IMR-90 (cell line): ENCODE measurements around the gene BTN3A1. TPM values are rescaled to one million over a fixed set of nuclear protein-coding genes. Genes with fewer than 3 reads are reported as not detected.

Experiments
- ATAC-seq: fragments of 200-7000 bp; cut with Tn5 transposase; 2 replicates; pipeline ENCODE4 v1.9.1; 2020; ENCODE audit warnings: low read depth, mild to moderate bottlenecking, moderate library complexity
- BruUV-seq: library from RNA; stranded (reverse); fragments of 400-500 nt; replicated peaks from 2 replicates; lab custom pipeline; 2021; lab: Mats Ljungman, UMichigan
- CTCF ChIA-PET: fragments of 300-600 bp; formaldehyde crosslinking; extraction: SDS; loops from one replicate; lab custom pipeline; 2021; ENCODE audit warnings: antibody characterized with exemption; lab: Yijun Ruan, JAX
- POLR2A ChIA-PET: fragments of 300-600 bp; sonication (Branson Sonifier 250); formaldehyde crosslinking; loops from one replicate; lab custom pipeline; 2022; ENCODE audit warnings: antibody characterized with exemption; ENCODE audit not compliant: unreplicated experiment; lab: Charles Lee
- DNase-seq: peaks from one replicate; pipeline ENCODE4 v3.0.0; 2013
- H2AFZ ChIP-seq: replicated peaks from 2 replicates; pipeline ENCODE3; 2013; ENCODE audit warnings: low read length, mild to moderate bottlenecking; ENCODE audit not compliant: poor library complexity
- H2AK5ac ChIP-seq: 2 replicates; pipeline ENCODE4 v1.6.1; 2013; ENCODE audit warnings: low read depth, low read length, inconsistent platforms
- H2AK9ac ChIP-seq: replicated peaks from 2 replicates; pipeline ENCODE3; 2013; ENCODE audit warnings: mild to moderate bottlenecking, low read depth, low read length, moderate library complexity; ENCODE audit not compliant: poor library complexity
- H2BK120ac ChIP-seq: 2 replicates; pipeline ENCODE4 v1.6.1; 2013; ENCODE audit warnings: low read depth, low read length, inconsistent platforms
- H2BK15ac ChIP-seq: 3 replicates; pipeline ENCODE4 v1.6.1; 2013; ENCODE audit warnings: low read depth, low read length, inconsistent platforms
- H2BK20ac ChIP-seq: 2 replicates; pipeline ENCODE4 v1.6.1; 2013; ENCODE audit warnings: low read depth, mild to moderate bottlenecking, inconsistent platforms, low read length, moderate library complexity
- H2BK5ac ChIP-seq: 2 replicates; pipeline ENCODE4 v1.6.1; 2013; ENCODE audit warnings: mild to moderate bottlenecking, low read depth, low read length, inconsistent platforms; ENCODE audit not compliant: poor library complexity, severe bottlenecking
- H3K14ac ChIP-seq: replicated peaks from 2 replicates; pipeline ENCODE4 v1.6.1; 2013; ENCODE audit warnings: low read depth, low read length, inconsistent platforms
- H3K18ac ChIP-seq: 2 replicates; pipeline ENCODE4 v1.6.1; 2013; ENCODE audit warnings: low read depth, low read length, control low read depth
- H3K23ac ChIP-seq: 2 replicates; pipeline ENCODE4 v1.6.1; 2013; ENCODE audit warnings: low read depth, low read length, inconsistent platforms
- H3K27ac ChIP-seq: 2 replicates; pipeline ENCODE4 v1.5.1; 2013; ENCODE audit warnings: mild to moderate bottlenecking, control low read depth, low read length; ENCODE audit not compliant: insufficient read depth
- H3K27me3 ChIP-seq: 2 replicates; pipeline ENCODE4 v1.6.1; 2013; ENCODE audit warnings: low read length; ENCODE audit not compliant: control insufficient read depth, insufficient read depth
- H3K36me3 ChIP-seq: 2 replicates; pipeline ENCODE4 v1.6.1; 2013; ENCODE audit warnings: low read length, mixed read lengths; ENCODE audit not compliant: control insufficient read depth, insufficient read depth
- H3K4ac ChIP-seq: 2 replicates; pipeline ENCODE4 v1.6.1; 2013; ENCODE audit warnings: low read depth, low read length, inconsistent platforms
- H3K4me1 ChIP-seq: 2 replicates; pipeline ENCODE4 v1.6.1; 2013; ENCODE audit warnings: low read length, mixed read lengths; ENCODE audit not compliant: control insufficient read depth, insufficient read depth
- H3K4me2 ChIP-seq: 2 replicates; pipeline ENCODE4 v1.6.1; 2013; ENCODE audit warnings: low read depth, mild to moderate bottlenecking, control low read depth, low read length, moderate library complexity
- H3K4me3 ChIP-seq: 2 replicates; pipeline ENCODE4 v1.5.1; 2013; ENCODE audit warnings: low read depth, mild to moderate bottlenecking, control low read depth, low read length, moderate library complexity; ENCODE audit not compliant: insufficient read depth
- H3K56ac ChIP-seq: 2 replicates; pipeline ENCODE4 v1.6.1; 2013; ENCODE audit warnings: low read length, inconsistent platforms; ENCODE audit not compliant: insufficient read depth; ENCODE audit errors: extremely low read depth
- H3K79me1 ChIP-seq, 2 experiments: 2 replicates each; pipeline ENCODE4 v1.6.1; 2013; ENCODE audit warnings: low read length in 2 of 2, inconsistent platforms in 1 of 2, low read depth in 1 of 2
- H3K9ac ChIP-seq: 2 replicates; pipeline ENCODE4 v1.6.1; 2013; ENCODE audit warnings: low read depth, low read length, control low read depth
- H3K9me1 ChIP-seq: 2 replicates; pipeline ENCODE4 v1.6.1; 2013; ENCODE audit warnings: low read length, inconsistent platforms; ENCODE audit not compliant: insufficient read depth
- H3K9me3 ChIP-seq: 2 replicates; pipeline ENCODE4 v1.6.1; 2013; ENCODE audit warnings: low read length; ENCODE audit not compliant: control insufficient read depth, insufficient read depth
- H4K20me1 ChIP-seq: 2 replicates; pipeline ENCODE4 v1.6.1; 2013; ENCODE audit warnings: low read length, inconsistent platforms; ENCODE audit not compliant: insufficient read depth
- H4K5ac ChIP-seq: 2 replicates; pipeline ENCODE4 v1.6.1; 2013; ENCODE audit warnings: mild to moderate bottlenecking, low read depth, low read length, control low read depth
- H4K8ac ChIP-seq, 2 experiments: 2 replicates each; pipeline ENCODE4 v1.6.1; 2013; ENCODE audit warnings: low read depth in 2 of 2, low read length in 2 of 2, control low read depth in 1 of 2, inconsistent platforms in 1 of 2
- H4K91ac ChIP-seq: 2 replicates; pipeline ENCODE4 v1.6.1; 2013; ENCODE audit warnings: low read depth, low read length, inconsistent platforms; ENCODE audit not compliant: insufficient read depth
- BHLHE40 ChIP-seq: fragments of 150-350 bp; IDR thresholded peaks from 2 replicates; pipeline ENCODE4 v1.6.1; 2016; ENCODE audit warnings: mild to moderate bottlenecking, low read depth, low read length
- CHD1 ChIP-seq: IDR thresholded peaks from 2 replicates; pipeline ENCODE4 v1.6.1; 2012; ENCODE audit warnings: low read depth, low read length, improper control_type of control experiment
- CTCF ChIP-seq: conservative IDR thresholded peaks from 2 replicates; pipeline ENCODE4 v1.5.1; 2012; ENCODE audit warnings: mild to moderate bottlenecking, low read depth, low read length, improper control_type of control experiment
- ELK1 ChIP-seq: fragments of 150-350 bp; IDR thresholded peaks from 2 replicates; pipeline ENCODE4 v1.6.1; 2016; ENCODE audit warnings: low read depth, mild to moderate bottlenecking, low read length, moderate library complexity, borderline replicate concordance
- FOS ChIP-seq: fragments of 150-350 bp; IDR thresholded peaks from 2 replicates; pipeline ENCODE4 v1.6.1; 2016; ENCODE audit warnings: low read depth, low read length
- MAFK ChIP-seq: IDR thresholded peaks from 2 replicates; pipeline ENCODE4 v1.6.1; 2012; ENCODE audit warnings: low read depth, low read length, improper control_type of control experiment
- MAZ ChIP-seq: IDR thresholded peaks from 2 replicates; pipeline ENCODE4 v1.6.1; 2012; ENCODE audit warnings: low read depth, mild to moderate bottlenecking, low read length, improper control_type of control experiment, moderate library complexity, borderline replicate concordance
- MXI1 ChIP-seq: IDR thresholded peaks from 2 replicates; pipeline ENCODE4 v1.6.1; 2012; ENCODE audit warnings: low read depth, mild to moderate bottlenecking, low read length, moderate library complexity, borderline replicate concordance
- NFE2L2 ChIP-seq: fragments of 150-350 bp; IDR thresholded peaks from 2 replicates; pipeline ENCODE4 v1.6.1; 2016; ENCODE audit warnings: low read depth, mild to moderate bottlenecking, low read length
- POLR2A ChIP-seq: IDR thresholded peaks from 2 replicates; pipeline ENCODE4 v1.6.1; 2012; ENCODE audit warnings: mild to moderate bottlenecking, low read depth, low read length
- RAD21 ChIP-seq: IDR thresholded peaks from 2 replicates; pipeline ENCODE4 v1.6.1; 2012; ENCODE audit warnings: low read length, improper control_type of control experiment
- RCOR1 ChIP-seq: IDR thresholded peaks from 2 replicates; pipeline ENCODE4 v1.6.1; 2012; ENCODE audit warnings: mild to moderate bottlenecking, low read length, improper control_type of control experiment; ENCODE audit not compliant: insufficient replicate concordance
- RFX5 ChIP-seq: IDR thresholded peaks from 2 replicates; pipeline ENCODE4 v1.8.0; 2012; ENCODE audit warnings: low read depth, mild to moderate bottlenecking, low read length, moderate library complexity
- SMC3 ChIP-seq: fragments of 150-350 bp; IDR thresholded peaks from 2 replicates; pipeline ENCODE4 v1.6.1; 2016; ENCODE audit warnings: low read depth, mild to moderate bottlenecking, antibody characterized with exemption, low read length, moderate library complexity
- USF2 ChIP-seq: fragments of 150-350 bp; IDR thresholded peaks from 2 replicates; pipeline ENCODE4 v1.6.1; 2017; ENCODE audit warnings: mild to moderate bottlenecking, antibody characterized with exemption, low read length, low read depth
- WGBS, 2 experiments: methylation state at CpG; one replicate each; pipeline versions ENCODE4 v1.1.5 to v1.1.7; 2013; ENCODE audit warnings: missing lambda C conversion rate in 2 of 2; ENCODE audit not compliant: insufficient read length in 1 of 2; ENCODE audit errors: extremely low coverage in 2 of 2; 5-methylcytosine and 5-hydroxymethylcytosine counted together
- dilution Hi-C: fragments of 300-500 bp; cut with HindIII; formaldehyde crosslinking; loops from one replicate; pipeline ENCODE4 v1.14.3; 2018; ENCODE audit warnings: low sequenced_read_pairs; ENCODE audit not compliant: unreplicated experiment
- in situ Hi-C: fragments of 300-500 bp; cut with MboI; formaldehyde crosslinking; loops from 3 replicates; pipeline ENCODE4 v1.14.3; 2019; ENCODE audit warnings: low sequenced_read_pairs, inconsistent platforms, mixed read lengths
- intact Hi-C: fragments of 100-400 bp; cut with micrococcal nuclease; formaldehyde crosslinking; loops from 2 replicates; pipeline ENCODE4 v1.10.0; 2022
- polyA plus RNA-seq, 3 experiments: library from polyadenylated mRNA; depleted of rRNA; stranded (reverse); fragments of >200 nt; gene quantifications; 2 replicates each; pipeline ENCODE4 v1.2.3, GENCODE V29; 2012; ENCODE audit warnings: low replicate concordance in 1 of 3
- total RNA-seq: library from RNA; depleted of rRNA; stranded (reverse); fragments of >200 nt; gene quantifications from 2 replicates; pipeline ENCODE4 v1.2.3, GENCODE V29; 2012

The BTN3A1 gene
- total and polyA plus RNA-seq, 2 of the 4 experiments (the other 2 are of a cell fraction), result 14.4 to 16.5 TPM

- Histone ChIP-seq H3K9ac (no peak overlapping the region), H2BK15ac (no peak overlapping the region), H2AK5ac (no peak overlapping the region; the same call in 1 of the 2 replicates), H4K8ac (no peak overlapping the region), H3K14ac (no peak overlapping the region; the same call in 1 of the 2 replicates), H3K56ac (no peak overlapping the region), H3K36me3 (peaks cover 7% of the 10 kb centered on the region), H3K4ac (no peak overlapping the region; the same call in 1 of the 2 replicates), H3K23ac (no peak overlapping the region), H3K27me3 (no peaks in the 10 kb centered on the region), H3K79me1 (peaks cover 0 to 6% of the 10 kb centered on the region in 2 experiments; a peak in 1 of 4 replicates), H4K5ac (no peak overlapping the region), H3K18ac (no peak overlapping the region), H3K27ac (no peak overlapping the region), H2AFZ (no peak overlapping the region), H4K91ac (no peak overlapping the region), H2BK5ac (no peak overlapping the region), H2BK20ac (no peak overlapping the region), H3K9me1 (peaks cover 13% of the 10 kb centered on the region), H4K20me1 (no peaks in the 10 kb centered on the region), H2AK9ac (peak overlapping the region; percentile 73), H3K4me3 (no peak overlapping the region), H3K4me1 (peaks cover 10% of the 10 kb centered on the region), H2BK120ac (no peak overlapping the region), H3K9me3 (no peaks in the 10 kb centered on the region), H3K4me2 (no peak overlapping the region)
- DNase-seq, result no peak
- BruUV-seq, result no TSS peak
- intact Hi-C loops (no loop called here), in situ Hi-C loops (no loop called here), dilution Hi-C loops (no loop called here)
- WGBS, 2 experiments, result no CpG with 5 or more reads among the region's 4 CpGs
- ChIA-PET CTCF (interaction anchor here (0.5 kb wide), 1 partner anchor 162 kb away, joined by 3 read pairs; no protein-coding TSS in a partner anchor), POLR2A (no interaction called here)
- no peak for ATAC-seq
- TF ChIP-seq NFE2L2, result no peak
- no peak for TF ChIP-seq RAD21
- TF ChIP-seq RCOR1, result no peak
- no peak for TF ChIP-seq SMC3
- TF ChIP-seq POLR2A, result no peak
- no peak for TF ChIP-seq RFX5
- no peak for TF ChIP-seq MXI1
- TF ChIP-seq BHLHE40, result no peak
- no peak for TF ChIP-seq ELK1
- TF ChIP-seq MAFK, result no peak
- TF ChIP-seq CTCF, result no peak
- TF ChIP-seq USF2, result no peak
- TF ChIP-seq CHD1, result no peak
- no peak for TF ChIP-seq MAZ
- TF ChIP-seq FOS, result no peak
These were observed 9.0 kb upstream of the BTN3A1 start for GRCh38 chr6:26392932-26393636.
